HepG2 (cell line): ENCODE results near the gene POU2F1. TPM values are rescaled to one million over a fixed set of nuclear protein-coding genes. Genes with fewer than 3 reads are reported as not detected.

ENCODE experiments used
- ATAC-seq: fragments of 200-7000 bp; cut with Tn5 transposase; 3 replicates; pipeline ENCODE4 v1.9.1; 2020; ENCODE audit warnings: mild to moderate bottlenecking, moderate library complexity
- BruUV-seq: library from RNA; stranded (reverse); fragments of 400-500 nt; replicated peaks from 2 replicates; lab custom pipeline; 2021; lab: Mats Ljungman, UMichigan
- CTCF ChIA-PET: fragments of 300-600 bp; formaldehyde crosslinking; extraction: SDS; loops from one replicate; lab custom pipeline; 2021; ENCODE audit warnings: low total read pairs, inconsistent platforms, low intra/inter-chr PET ratio; lab: Yijun Ruan, JAX
- POLR2A ChIA-PET: fragments of 350-600 bp; sonication (Branson Sonifier 250); formaldehyde crosslinking; loops from one replicate; lab custom pipeline; 2020; ENCODE audit warnings: antibody characterized with exemption, inconsistent platforms; lab: Yijun Ruan, JAX
- DNase-seq: peaks from one replicate; pipeline ENCODE4 v3.0.0-alpha.2; 2015; ENCODE audit warnings: low spot score
- FAIRE-seq: peaks from 3 replicates; lab custom pipeline; 2011; peaks lifted over from hg19 to GRCh38; lab: Jason Lieb, UNC
- H2AFZ ChIP-seq: one replicate; pipeline ENCODE4 v1.6.1; 2011; ENCODE audit warnings: low read length, inconsistent platforms
- H3K27ac ChIP-seq: fragments of 300-600 bp; 3 replicates; pipeline ENCODE4 v1.8.0; 2011; ENCODE audit warnings: mixed run types, mild to moderate bottlenecking, mixed read lengths, low read length, inconsistent platforms; ENCODE audit not compliant: insufficient read depth; ENCODE audit errors: extremely low read length
- H3K27me3 ChIP-seq, 2 experiments: fragments of 200-600 bp in 1 of 2; 2 replicates in 1 of 2; 3 replicates in 1 of 2; pipeline versions ENCODE4 v1.6.0 to v1.8.0; 2011; ENCODE audit warnings: low read length in 2 of 2, mild to moderate bottlenecking in 2 of 2, moderate library complexity in 2 of 2, inconsistent platforms in 1 of 2; ENCODE audit not compliant: insufficient read depth in 2 of 2, control insufficient read depth in 1 of 2
- H3K36me3 ChIP-seq, 2 experiments: fragments of 200-600 bp in 1 of 2; replicated peaks in 1 of 2; 2 replicates in 1 of 2; 3 replicates in 1 of 2; pipeline versions ENCODE4 v1.5.1 to v1.8.0; 2011; ENCODE audit warnings: low read length in 2 of 2, inconsistent platforms in 1 of 2; ENCODE audit not compliant: insufficient read depth in 2 of 2, control insufficient read depth in 1 of 2
- H3K4me1 ChIP-seq: 2 replicates; pipeline ENCODE4 v1.5.1; 2012; ENCODE audit warnings: low read length, inconsistent platforms; ENCODE audit not compliant: insufficient read depth
- H3K4me2 ChIP-seq: 2 replicates; pipeline ENCODE4 v1.6.0; 2011; ENCODE audit warnings: low read depth, low read length, inconsistent platforms
- H3K4me3 ChIP-seq, 3 experiments: fragments of 200-600 bp in 1 of 3; sonication (generic), shearing (Covaris generic) in 1 of 3; replicated peaks in 1 of 3; 2 replicates each; pipeline ENCODE4 v1.5.1; 2011 to 2016; ENCODE audit warnings: low read length in 3 of 3, inconsistent platforms in 2 of 3, low read depth in 2 of 3, mild to moderate bottlenecking in 2 of 3, control low read depth in 1 of 3, mixed read lengths in 1 of 3; ENCODE audit not compliant: insufficient read depth in 1 of 3
- H3K79me2 ChIP-seq: one replicate; pipeline ENCODE4 v1.6.1; 2011; ENCODE audit warnings: low read length, inconsistent platforms; ENCODE audit not compliant: insufficient read depth
- H3K9ac ChIP-seq: 2 replicates; pipeline ENCODE4 v1.6.0; 2011; ENCODE audit warnings: mild to moderate bottlenecking, low read depth, low read length, inconsistent platforms; ENCODE audit not compliant: insufficient read depth
- H3K9me3 ChIP-seq: 2 replicates; pipeline ENCODE4 v1.5.1; 2012; ENCODE audit warnings: mild to moderate bottlenecking, low read length
- H4K20me1 ChIP-seq: 2 replicates; pipeline ENCODE4 v1.6.0; 2011; ENCODE audit warnings: inconsistent platforms, mild to moderate bottlenecking, low read length, moderate library complexity; ENCODE audit not compliant: insufficient read depth
- MAFF ChIP-seq: IDR thresholded peaks from 2 replicates; pipeline ENCODE4 v1.6.1; 2011; ENCODE audit warnings: low read depth, low read length, improper control_type of control experiment
- MAFK ChIP-seq, 2 experiments: IDR thresholded peaks in 1 of 2; conservative IDR thresholded peaks in 1 of 2; 2 replicates each; pipeline ENCODE4 v1.6.1; 2011; ENCODE audit warnings: improper control_type of control experiment in 2 of 2, low read length in 2 of 2
- MED13 ChIP-seq: sonication (generic); formaldehyde crosslinking; IDR thresholded peaks from 2 replicates; pipeline ENCODE4 v1.5.0; 2020; ENCODE audit warnings: missing genetic modification reagents
- MTF2 ChIP-seq: sonication (generic); formaldehyde crosslinking; IDR thresholded peaks from 2 replicates; pipeline ENCODE4 v1.5.0; 2020; ENCODE audit warnings: missing genetic modification reagents, borderline replicate concordance
- MYNN ChIP-seq: sonication (generic); formaldehyde crosslinking; IDR thresholded peaks from 2 replicates; pipeline ENCODE4 v1.4.0; 2020; ENCODE audit warnings: mild to moderate bottlenecking, low read depth, missing genetic modification reagents
- ZBTB38 ChIP-seq: sonication (generic); formaldehyde crosslinking; IDR thresholded peaks from 2 replicates; pipeline ENCODE4 v1.5.1; 2020; ENCODE audit warnings: mild to moderate bottlenecking, missing genetic modification reagents
- ZC3H13 ChIP-seq: sonication (generic); formaldehyde crosslinking; IDR thresholded peaks from 2 replicates; pipeline ENCODE4 v1.8.1; 2023; ENCODE audit warnings: mild to moderate bottlenecking, missing genetic modification reagents, moderate library complexity
- ZNF513 ChIP-seq: sonication (generic); formaldehyde crosslinking; conservative IDR thresholded peaks from 2 replicates; pipeline ENCODE4 v1.5.0; 2020; ENCODE audit warnings: missing genetic modification reagents
- WGBS: methylation state at CpG from one replicate; pipeline ENCODE4 v1.1.6; 2017; ENCODE audit warnings: low lambda C conversion rate; 5-methylcytosine and 5-hydroxymethylcytosine counted together
- in situ Hi-C: cut with HindIII; loops from 2 replicates; pipeline ENCODE4 v1.10.0; 2017; ENCODE audit warnings: low pct_unique_long_range_greater_than_20kb; ENCODE audit not compliant: extremely low pct_ligation_motif_present
- intact Hi-C: fragments of 100-400 bp; cut with micrococcal nuclease; formaldehyde crosslinking; loops from one replicate; pipeline ENCODE4 v1.10.0; 2022; ENCODE audit not compliant: unreplicated experiment
- polyA plus RNA-seq, 8 experiments: library from polyadenylated mRNA; depleted of rRNA in 3 of 8; stranded (reverse) in 7 of 8; unstranded in 1 of 8; fragments of >200 nt; fragmentation: Illumina TruSeq in 4 of 8; extraction: Trizol in 4 of 8; gene quantifications; 2 replicates each; pipeline versions ENCODE4 v1.2.1 to v1.2.3, GENCODE V29; 2011 to 2016; ENCODE audit warnings: low read depth in 4 of 8, missing spikeins in 1 of 8, mixed read lengths in 1 of 8; ENCODE audit not compliant: insufficient read depth in 1 of 8
- total RNA-seq, 5 experiments: library from RNA; depleted of rRNA; stranded (reverse); fragments of >200 nt; fragmentation: Illumina TruSeq; extraction: Trizol; gene quantifications; 2 replicates each; pipeline ENCODE4 v1.2.3, GENCODE V29; 2016; ENCODE audit warnings: low read depth in 1 of 5

The POU2F1 gene
- total and polyA plus RNA-seq, 2 of the 13 experiments (the other 11 are each of a cell fraction or from before 2014, with no cell fraction given): 10.2 to 13.0 TPM

- Histone ChIP-seq H4K20me1 (no peaks in the 10 kb centered on the region), H3K4me3 (no peak overlapping the region), H3K79me2 (no peaks in the 10 kb centered on the region), H3K36me3 (peaks cover 3 to 23% of the 10 kb centered on the region in 2 experiments; a peak in 4 of 5 replicates), H3K27ac (no peak overlapping the region), H3K4me1 (0 out of 2 replicates have a peak, but pooled peaks cover 5% of the 10 kb centered on the region), H3K9me3 (no peaks in the 10 kb centered on the region), H3K27me3 (no peaks in the 10 kb centered on the region), H2AFZ (no peak overlapping the region)
- in situ Hi-C loops: no loop called here
- BruUV-seq: no TSS peak
- DNase-seq: no peak
- 92% methylated on average over 7 of the region's 7 CpGs for WGBS
- ChIA-PET CTCF (no interaction called here), POLR2A (no interaction called here)
- ATAC-seq: no peak
- FAIRE-seq: no peak
- TF ChIP-seq MAFF (peak; percentile 85), MAFK (conservative IDR thresholded peaks at IDR 0.05 in 1 of 2, IDR thresholded peaks at IDR 0.05 in 1 of 2; ENCODE audit: low read length in 2 of 2) (peak; percentile 87 to 91), MED13 (CRISPR knock-in tag) (no peak)
- TF ChIP-seq, all 625 proteins: peak for 2
- no peak overlapping the region for H3K4me2 ChIP-seq
- intact Hi-C loops: no loop called here
- no peak overlapping the region for H3K9ac ChIP-seq
Observed at GRCh38 chr1:167387251-167387910, 166.7 kb downstream of the POU2F1 start.

GRCh38 chr1:167388976-167389375 lies 168.3 kb downstream of the POU2F1 start:
- H2AFZ ChIP-seq: no peak overlapping the region
- H3K27me3 ChIP-seq: no peaks in the 10 kb centered on the region
- H3K4me1 ChIP-seq: 0 out of 2 replicates have a peak, but pooled peaks cover 5% of the 10 kb centered on the region
- in situ Hi-C loops: no loop called here
- no peak overlapping the region for H3K4me3 ChIP-seq
- no peaks in the 10 kb centered on the region for H4K20me1 ChIP-seq
- H3K9ac ChIP-seq: no peak overlapping the region
- no TSS peak for BruUV-seq
- TF ChIP-seq MTF2 (CRISPR knock-in tag) (no peak), ZBTB38 (no peak), ZC3H13 (CRISPR knock-in tag) (no peak), MYNN (CRISPR knock-in tag) (no peak), ZNF513 (no peak)
- H3K27ac ChIP-seq: no peak overlapping the region
- DNase-seq: no peak
- ChIA-PET POLR2A (no interaction called here), CTCF (no interaction called here)
- FAIRE-seq: no peak
- no peaks in the 10 kb centered on the region for H3K79me2 ChIP-seq
- H3K4me2 ChIP-seq: no peak overlapping the region
- no peaks in the 10 kb centered on the region for H3K9me3 ChIP-seq
- 93% methylated on average over 1 of the region's 1 CpG for WGBS
- peaks cover 3 to 23% of the 10 kb centered on the region in 2 experiments; a peak in 4 of 5 replicates for H3K36me3 ChIP-seq
- intact Hi-C loops: no loop called here
- ATAC-seq: no peak
